Limb (tissue), 2 donors: ENCODE results near the gene STAP2.
A peak's percentile ranks its signal among the peaks of the same experiment; 100 is the strongest.

ENCODE experiments used
- DNase-seq, 2 donors: peaks; one replicate each; pipeline ENCODE4 v3.0.0-alpha.2; 2016; ENCODE audit errors: extremely low spot score in 2 of 2

The STAP2 gene

GRCh38 chr19:4371247-4372164 lies 32.9 kb upstream of the STAP2 start:
- peak in 1 of 2 donors; percentile 53 for DNase-seq

- no peak for DNase-seq
These were observed 31.9 kb upstream of the STAP2 start for GRCh38 chr19:4370418-4371041.

GRCh38 chr19:4369888-4370260 lies 31.2 kb upstream of the STAP2 start:
- DNase-seq = no peak

GRCh38 chr19:4369109-4369887 lies 30.7 kb upstream of the STAP2 start:
- no peak for DNase-seq

GRCh38 chr19:4368128-4368820 lies 29.6 kb upstream of the STAP2 start:
- no peak for DNase-seq

- DNase-seq = no peak
These were observed 29.1 kb upstream of the STAP2 start for GRCh38 chr19:4367781-4368127.

GRCh38 chr19:4367336-4367723 lies 28.7 kb upstream of the STAP2 start:
- no peak for DNase-seq

- DNase-seq = no peak
These were observed 28.2 kb upstream of the STAP2 start for GRCh38 chr19:4366666-4367335.

GRCh38 chr19:4365791-4366665 lies 27.4 kb upstream of the STAP2 start:
- DNase-seq = no peak

- DNase-seq = no peak
These were observed 26.7 kb upstream of the STAP2 start for GRCh38 chr19:4365341-4365740.

- DNase-seq = no peak
These were observed 25.1 kb upstream of the STAP2 start for GRCh38 chr19:4363571-4364304.

GRCh38 chr19:4362831-4363545 lies 24.4 kb upstream of the STAP2 start:
- DNase-seq = no peak

GRCh38 chr19:4362101-4362828 lies 23.6 kb upstream of the STAP2 start:
- DNase-seq = no peak

- no peak for DNase-seq
These were observed 22.8 kb upstream of the STAP2 start for GRCh38 chr19:4361152-4362046.

GRCh38 chr19:4360641-4361151 lies 22.1 kb upstream of the STAP2 start:
- DNase-seq = no peak

- DNase-seq = no peak
These were observed 21.5 kb upstream of the STAP2 start for GRCh38 chr19:4360081-4360569.

GRCh38 chr19:4359627-4360000 lies 21.0 kb upstream of the STAP2 start:
- no peak for DNase-seq
